ENCODE results near the gene UBE4B. TPM values are rescaled to one million over a fixed set of nuclear protein-coding genes. Genes with fewer than 3 reads are reported as not detected.

The UBE4B gene
- total RNA-seq, 1 donor from 2014 or later = 39.1 TPM

DNA sequence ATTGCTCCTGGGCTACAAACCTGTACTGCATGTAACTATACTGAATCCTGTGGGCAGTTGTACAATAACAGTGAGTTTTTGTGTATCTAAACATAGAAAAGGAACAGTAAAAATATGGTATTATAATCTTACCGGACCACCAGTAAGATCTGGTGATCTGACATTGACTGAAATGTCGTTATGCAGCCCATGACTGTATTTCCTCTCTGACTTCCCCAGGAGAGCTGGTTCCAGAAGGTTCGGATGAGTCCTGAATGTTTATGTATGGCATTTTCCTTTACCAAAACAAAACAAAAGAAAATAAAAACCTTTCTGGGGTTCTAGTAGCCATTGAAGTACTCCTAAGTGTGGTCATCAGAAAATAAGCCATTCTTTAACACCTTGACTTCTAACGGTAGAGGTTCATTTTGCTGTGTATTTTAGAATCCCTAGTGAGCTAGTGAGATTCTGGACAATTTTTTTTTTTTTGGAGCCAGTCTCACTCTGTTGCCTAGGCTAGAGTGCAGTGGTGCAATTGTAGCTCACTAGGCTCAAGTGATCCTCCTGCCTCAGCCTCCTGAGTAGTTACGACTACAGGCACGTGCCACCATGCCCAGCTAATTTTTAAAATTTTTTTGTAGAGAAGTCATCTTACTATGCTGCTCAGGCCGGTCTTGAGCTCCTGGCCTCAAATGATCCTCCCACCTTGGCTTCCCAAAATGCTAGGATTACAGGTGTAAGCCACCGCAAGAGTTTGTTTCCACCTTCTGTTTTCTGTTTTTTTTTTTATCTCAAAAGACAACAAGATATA, 27.7 kb downstream of the UBE4B start:
- no peak for ATAC-seq
- TF ChIP-seq, protein P1, sequence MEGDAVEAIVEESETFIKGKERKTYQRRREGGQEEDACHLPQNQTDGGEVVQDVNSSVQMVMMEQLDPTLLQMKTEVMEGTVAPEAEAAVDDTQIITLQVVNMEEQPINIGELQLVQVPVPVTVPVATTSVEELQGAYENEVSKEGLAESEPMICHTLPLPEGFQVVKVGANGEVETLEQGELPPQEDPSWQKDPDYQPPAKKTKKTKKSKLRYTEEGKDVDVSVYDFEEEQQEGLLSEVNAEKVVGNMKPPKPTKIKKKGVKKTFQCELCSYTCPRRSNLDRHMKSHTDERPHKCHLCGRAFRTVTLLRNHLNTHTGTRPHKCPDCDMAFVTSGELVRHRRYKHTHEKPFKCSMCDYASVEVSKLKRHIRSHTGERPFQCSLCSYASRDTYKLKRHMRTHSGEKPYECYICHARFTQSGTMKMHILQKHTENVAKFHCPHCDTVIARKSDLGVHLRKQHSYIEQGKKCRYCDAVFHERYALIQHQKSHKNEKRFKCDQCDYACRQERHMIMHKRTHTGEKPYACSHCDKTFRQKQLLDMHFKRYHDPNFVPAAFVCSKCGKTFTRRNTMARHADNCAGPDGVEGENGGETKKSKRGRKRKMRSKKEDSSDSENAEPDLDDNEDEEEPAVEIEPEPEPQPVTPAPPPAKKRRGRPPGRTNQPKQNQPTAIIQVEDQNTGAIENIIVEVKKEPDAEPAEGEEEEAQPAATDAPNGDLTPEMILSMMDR (IDR thresholded peaks at IDR 0.05) = no peak
- Histone ChIP-seq H3K27me3 (ENCODE audit: low read depth) (no peaks in the 10 kb centered on the region), H3K27ac (no peak overlapping the region), H3K4me3 (no peak overlapping the region), H3K4me1 (peaks cover 42% of the 10 kb centered on the region), H3K9me3 (no peaks in the 10 kb centered on the region), H3K36me3 (peaks cover 6% of the 10 kb centered on the region)
- DNase-seq = no peak
- intact Hi-C loops (cut with DNase I) = no loop called here

DNA sequence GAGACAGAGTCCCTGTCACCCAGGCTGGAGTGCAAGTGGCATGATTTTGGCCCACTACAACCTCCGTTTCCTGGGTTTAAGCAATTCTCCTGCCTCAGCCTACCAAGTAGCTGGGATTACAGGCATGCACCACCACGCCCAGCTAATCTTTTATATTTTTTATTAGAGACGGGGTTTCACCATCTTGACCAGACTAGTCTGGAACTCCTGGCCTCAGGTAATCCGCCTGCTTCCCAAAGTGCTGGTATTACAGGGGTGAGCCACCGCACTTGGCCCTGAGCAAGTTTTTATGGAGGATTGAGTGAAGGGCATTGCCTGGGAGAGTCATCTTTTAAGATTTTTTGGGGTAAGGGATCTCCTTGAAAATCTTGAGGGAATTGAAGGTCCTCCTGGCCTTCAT, 28.5 kb downstream of the UBE4B start:
- H3K27ac ChIP-seq = no peak overlapping the region
- TF ChIP-seq, protein P1 (IDR thresholded peaks at IDR 0.05) = no peak
- peaks cover 6% of the 10 kb centered on the region for H3K36me3 ChIP-seq
- H3K9me3 ChIP-seq = no peaks in the 10 kb centered on the region
- H3K4me1 ChIP-seq = peaks cover 42% of the 10 kb centered on the region
- no peak overlapping the region for H3K4me3 ChIP-seq
- no peak for ATAC-seq
- DNase-seq = no peak
- H3K27me3 ChIP-seq (ENCODE audit: low read depth) = no peaks in the 10 kb centered on the region
- intact Hi-C loops (cut with DNase I) = no loop called here

DNA sequence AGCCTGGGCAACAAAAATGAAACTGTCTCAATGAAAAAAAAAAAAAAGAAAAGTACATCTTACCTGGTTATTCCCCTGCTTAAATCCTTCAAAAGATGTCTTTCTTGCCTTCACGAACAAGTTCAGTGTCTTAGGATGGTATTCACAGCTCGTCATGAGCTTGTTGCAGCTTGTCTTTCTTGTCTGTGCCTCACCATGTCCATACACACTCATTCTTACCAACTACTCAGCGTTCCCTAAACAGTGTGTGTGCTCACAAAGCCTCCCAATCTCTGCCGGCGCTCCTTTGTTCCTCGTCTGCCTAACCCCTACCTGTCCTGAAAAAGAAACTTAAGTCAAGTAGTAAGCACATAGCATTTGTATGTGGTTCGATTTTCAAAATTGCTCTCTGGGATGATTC, 31.1 kb downstream of the UBE4B start:
- no peak overlapping the region for H3K27ac ChIP-seq
- no peaks in the 10 kb centered on the region for H3K9me3 ChIP-seq
- H3K4me3 ChIP-seq = no peak overlapping the region
- ATAC-seq = no peak
- no peaks in the 10 kb centered on the region for H3K27me3 ChIP-seq (ENCODE audit: low read depth)
- DNase-seq = no peak
- H3K4me1 ChIP-seq = peaks cover 41% of the 10 kb centered on the region
- intact Hi-C loops (cut with DNase I) = no loop called here
- peaks cover 6% of the 10 kb centered on the region for H3K36me3 ChIP-seq
- TF ChIP-seq, protein P1 (IDR thresholded peaks at IDR 0.05) = no peak

DNA sequence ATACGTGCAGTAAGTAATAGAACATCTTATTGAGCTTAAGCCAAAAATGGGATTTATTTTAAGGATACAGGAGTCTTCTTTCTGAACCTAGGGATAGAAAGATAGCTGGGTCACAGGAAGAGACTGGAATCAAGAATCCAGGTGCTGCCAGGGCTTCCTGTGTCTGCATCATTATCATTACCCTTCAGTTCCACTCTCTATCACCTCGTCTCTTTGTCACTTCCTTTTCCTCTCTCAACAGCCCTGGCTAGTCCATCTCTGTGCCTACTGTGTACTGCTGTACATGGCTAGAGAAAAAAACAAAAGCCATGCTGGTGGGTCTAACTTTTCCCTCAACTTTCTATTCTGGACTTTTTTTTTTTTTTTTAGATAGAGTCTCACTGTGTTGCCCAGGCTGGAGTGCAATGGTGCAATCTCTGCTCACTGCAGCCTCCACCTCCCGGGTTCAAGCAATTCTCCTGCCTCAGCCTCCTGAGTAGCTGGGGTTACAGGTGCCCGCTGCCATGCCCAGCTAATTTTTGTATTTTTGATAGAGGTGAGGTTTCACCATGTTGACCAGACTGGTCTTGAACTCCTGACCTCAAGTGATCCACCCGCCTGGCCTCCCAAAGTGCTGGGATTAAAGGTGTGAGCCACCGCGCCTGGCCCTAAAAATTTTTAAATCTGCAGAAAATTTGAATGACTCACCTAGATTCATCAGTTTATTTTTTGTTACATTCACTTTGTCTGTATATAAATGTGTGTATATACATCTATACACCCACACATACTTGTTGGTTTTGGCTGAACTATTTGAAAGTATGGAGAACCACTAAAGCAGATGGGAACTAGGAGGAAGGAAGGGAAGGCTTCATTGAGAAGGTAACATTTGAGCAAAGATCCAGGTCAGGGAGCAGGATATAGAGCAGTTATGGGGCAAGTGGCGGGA, 31.9 kb downstream of the UBE4B start:
- Histone ChIP-seq H3K9me3 (no peaks in the 10 kb centered on the region), H3K4me3 (no peak overlapping the region), H3K27ac (no peak overlapping the region), H3K27me3 (ENCODE audit: low read depth) (no peaks in the 10 kb centered on the region), H3K4me1 (peaks cover 40% of the 10 kb centered on the region), H3K36me3 (no peaks in the 10 kb centered on the region)
- TF ChIP-seq, protein P1 (IDR thresholded peaks at IDR 0.05) = no peak
- ATAC-seq (no peak), DNase-seq (no peak)
- intact Hi-C loops (cut with DNase I) = no loop called here

DNA sequence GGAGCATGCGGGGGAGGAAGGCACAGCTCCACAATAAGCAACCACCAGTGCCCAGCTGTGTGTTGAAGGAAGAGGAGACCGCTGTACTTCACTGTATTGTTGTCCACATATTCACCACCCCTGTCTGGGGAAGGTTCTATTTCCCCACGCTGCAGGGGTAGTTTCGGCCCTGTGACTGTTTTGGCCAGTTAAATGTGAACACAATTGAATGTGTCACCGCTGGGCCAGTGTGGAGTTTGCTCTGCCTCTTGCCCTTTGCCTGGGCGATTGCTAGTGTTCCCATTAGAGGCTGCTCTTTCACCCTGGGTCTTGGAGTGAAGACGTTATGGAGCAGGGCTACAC, 32.6 kb downstream of the UBE4B start:
- Histone ChIP-seq H3K9me3 (no peaks in the 10 kb centered on the region), H3K27me3 (ENCODE audit: low read depth) (no peaks in the 10 kb centered on the region), H3K27ac (no peak overlapping the region), H3K36me3 (no peaks in the 10 kb centered on the region), H3K4me1 (peaks cover 33% of the 10 kb centered on the region), H3K4me3 (no peak overlapping the region)
- ATAC-seq (peak; percentile 57 to 75), DNase-seq (peak; percentile 60)
- TF ChIP-seq, protein P1 (IDR thresholded peaks at IDR 0.05) = no peak
- intact Hi-C loops (cut with DNase I) = no loop called here
